Measurements from ENCODE around the gene PRKCSH.

The PRKCSH gene

GRCh38 chr19:11479090-11479897 is 43.9 kb downstream of the PRKCSH start:
- peak; percentile 64 for DNase-seq

GRCh38 chr19:11479898-11480714 is 44.7 kb downstream of the PRKCSH start:
- DNase-seq: peak; percentile 21

GRCh38 chr19:11480715-11481533 is 45.5 kb downstream of the PRKCSH start, which contains the start of gene ELAVL3:
Gene ELAVL3 (minus strand): TSS chr19:11481046. CDS start chr19:11480608, 438 bp downstream.
- DNase-seq: peak; percentile 39

GRCh38 chr19:11481534-11482383 is 46.3 kb downstream of the PRKCSH start:
- peak; percentile 98 for DNase-seq

- DNase-seq: peak; percentile 83
Measured at GRCh38 chr19:11482384-11483050, 47.1 kb downstream of the PRKCSH start.

DNA sequence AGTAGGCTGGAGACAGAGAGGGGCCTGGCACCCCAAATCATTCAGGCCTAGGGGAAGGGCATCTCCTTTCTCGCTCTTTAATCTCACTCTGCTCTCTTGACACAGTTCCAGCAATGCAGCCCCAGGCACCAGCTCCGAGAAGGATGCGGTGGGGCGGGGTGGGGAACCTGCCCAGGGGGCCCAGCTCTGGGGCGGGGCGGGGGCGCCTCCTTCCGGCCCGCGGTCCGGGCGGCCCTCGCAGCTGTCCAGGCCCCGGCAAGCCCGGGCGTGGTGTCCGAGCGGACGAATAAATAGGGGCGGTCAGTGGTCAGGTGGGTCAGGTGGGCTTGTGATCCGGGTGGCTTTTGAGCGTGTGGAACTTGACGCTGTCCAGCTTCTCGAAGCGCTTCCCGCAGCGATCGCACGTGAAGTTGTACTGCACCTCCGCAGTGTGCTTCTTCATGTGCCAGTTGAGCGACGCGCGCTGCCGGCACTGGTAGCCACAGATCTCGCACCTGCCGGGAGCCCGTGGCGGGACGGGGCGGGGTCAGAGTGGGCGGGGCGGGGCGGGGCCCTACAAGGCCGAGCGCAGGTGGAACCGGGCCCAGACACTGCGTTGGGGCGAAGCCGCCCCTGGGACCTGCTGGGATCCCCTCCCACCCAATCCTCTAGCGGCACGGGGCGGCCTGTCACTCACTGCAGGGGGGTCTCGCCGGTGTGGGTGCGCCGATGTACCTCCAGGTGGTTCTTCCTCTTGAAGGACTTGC is 48.1 kb downstream of the PRKCSH start:
- no peak for DNase-seq

DNA sequence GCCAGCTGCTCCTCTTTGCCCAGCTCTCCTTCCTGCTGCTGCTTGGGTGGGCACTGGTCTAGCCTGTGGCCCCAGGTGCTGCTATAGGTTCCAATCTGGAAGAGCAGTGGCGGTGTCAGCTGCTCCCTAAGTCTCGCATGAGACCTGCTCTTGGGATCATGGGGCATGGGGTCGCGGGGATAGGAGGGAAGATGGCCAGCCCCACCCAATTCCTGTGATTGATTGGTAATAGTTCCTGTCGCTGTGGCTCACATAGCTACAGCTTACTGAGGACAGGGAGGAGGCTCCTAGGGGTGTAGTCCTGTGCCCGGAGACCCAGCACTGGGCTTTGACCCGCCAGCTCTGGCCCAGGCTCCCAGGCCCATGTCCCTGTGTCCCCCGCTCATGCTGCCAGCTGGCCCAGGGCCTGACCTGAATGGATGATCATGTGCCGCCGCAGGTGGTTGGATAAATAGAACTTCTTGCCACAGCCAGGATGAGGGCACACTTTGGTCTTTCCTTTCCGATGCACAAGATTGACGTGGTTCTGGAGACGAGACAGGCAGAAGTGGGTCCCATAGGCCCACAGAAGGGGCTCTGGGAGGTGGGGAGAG is 49.9 kb downstream of the PRKCSH start:
- no peak for DNase-seq

- DNase-seq: no peak
Measured at GRCh38 chr19:11486661-11487503, 51.4 kb downstream of the PRKCSH start.

DNA sequence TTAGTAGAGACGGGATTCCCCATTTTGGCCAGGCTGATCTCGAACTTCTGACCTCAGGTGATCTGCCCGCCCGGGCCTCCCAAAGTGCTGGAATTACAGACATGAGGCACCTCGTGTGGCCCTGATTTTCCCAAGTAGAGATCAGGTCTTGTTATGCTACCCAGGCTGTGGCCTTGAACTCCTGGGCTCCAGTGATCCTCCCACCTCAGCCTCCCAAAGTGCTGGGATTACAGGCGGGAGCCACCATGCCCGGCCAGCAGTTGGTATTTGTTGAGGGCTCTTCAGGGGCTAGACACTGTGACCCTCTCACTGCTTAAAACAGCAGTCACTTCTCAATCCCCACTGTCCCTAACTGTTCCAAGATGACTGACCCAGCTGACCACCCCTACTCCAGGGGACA is 53.9 kb downstream of the PRKCSH start:
- no peak for DNase-seq

DNA sequence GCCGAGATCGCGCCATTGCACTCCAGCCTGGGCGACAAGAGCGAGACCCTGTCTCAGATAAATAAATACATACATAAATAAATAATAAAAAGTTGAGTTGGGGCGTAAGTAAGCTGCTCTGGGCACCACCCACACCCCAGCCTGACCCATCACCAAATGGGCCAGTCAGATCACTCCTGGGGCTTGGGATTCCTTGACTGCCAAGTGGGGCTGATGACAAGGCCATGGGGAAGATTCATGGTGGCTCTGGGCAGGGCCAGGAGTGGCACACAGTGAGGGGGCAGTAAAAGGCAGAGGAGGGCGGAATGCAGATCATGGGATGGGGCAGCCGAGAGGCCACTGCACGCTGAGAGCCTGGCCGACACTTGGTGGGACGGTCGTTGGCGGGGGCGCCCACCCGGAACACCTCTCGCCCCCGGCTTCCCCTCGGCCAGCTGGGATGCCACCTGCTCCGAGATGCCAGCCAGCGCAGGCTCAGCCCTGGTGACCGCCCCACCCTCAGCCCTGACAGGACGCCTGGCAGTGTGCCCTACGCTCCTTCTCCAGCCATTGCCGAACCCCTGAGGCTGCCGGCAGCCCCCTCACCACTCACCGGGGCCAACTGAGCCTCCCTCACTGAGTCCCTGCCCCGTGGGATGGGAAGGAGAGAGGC is 59.3 kb downstream of the PRKCSH start:
- no peak for DNase-seq

- no peak for DNase-seq
Measured at GRCh38 chr19:11495481-11495880, 60.0 kb downstream of the PRKCSH start.

GRCh38 chr19:11495885-11496284 is 60.5 kb downstream of the PRKCSH start:
- no peak for DNase-seq

GRCh38 chr19:11496391-11497163 is 61.1 kb downstream of the PRKCSH start:
- DNase-seq: no peak

DNA sequence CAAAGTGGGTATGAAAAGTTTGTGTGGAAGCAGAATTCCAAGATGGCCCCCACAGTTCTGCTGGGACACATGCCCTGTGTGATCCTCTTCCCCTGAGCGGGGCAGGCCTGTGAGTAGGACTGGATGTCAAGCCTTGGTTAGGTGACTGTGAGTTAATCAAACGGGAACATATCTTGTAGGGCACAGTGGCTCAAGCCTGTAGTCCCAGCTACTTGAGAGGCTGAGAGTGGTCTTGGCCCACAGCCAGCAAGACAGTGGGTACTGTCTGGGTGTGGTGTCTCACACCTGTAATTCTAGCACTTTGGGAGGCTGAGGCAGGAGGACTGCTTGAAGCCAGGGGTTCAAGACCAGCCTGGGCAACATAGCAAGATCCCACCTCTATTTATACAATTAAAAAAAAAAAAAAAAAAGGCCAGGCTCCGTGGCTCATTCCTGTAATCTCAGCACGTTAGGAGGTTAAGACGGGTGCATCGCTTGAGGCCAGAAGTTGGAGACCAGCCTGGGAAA is 63.8 kb downstream of the PRKCSH start:
- DNase-seq: no peak

DNA sequence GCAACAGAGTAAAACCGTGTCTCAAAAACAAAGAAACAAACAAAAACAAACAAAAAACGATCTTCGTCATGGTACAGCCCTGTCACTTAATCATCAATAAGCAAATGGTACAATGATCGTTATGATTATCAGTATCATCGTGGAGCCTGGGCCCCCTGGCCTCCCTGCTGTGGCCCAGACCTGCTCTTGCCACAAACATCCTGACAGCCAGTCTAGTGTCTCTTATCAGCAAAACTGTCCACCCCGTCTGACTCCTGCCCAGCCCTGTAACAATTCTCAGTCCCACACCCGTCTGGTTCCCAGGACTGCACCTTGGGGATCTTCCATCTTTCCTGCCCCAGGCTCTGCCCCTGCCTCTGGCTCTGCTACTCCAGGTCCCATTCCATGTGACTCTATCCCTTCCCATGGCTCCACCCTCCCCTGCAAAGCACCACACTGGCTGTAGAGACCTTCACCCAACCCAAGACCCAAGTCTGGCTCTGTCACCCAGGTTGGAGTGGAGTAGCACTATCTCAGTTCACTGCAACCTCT is 64.5 kb downstream of the PRKCSH start:
- no peak for DNase-seq
